NCI-H2081 treated with DMSO at 0.1 percent for 48 hours (cell line): ENCODE measurements around the gene RABAC1.
"Not testable (repeated sequence)": the region's sequence is repeated elsewhere in the genome, so short reads cannot be mapped to it uniquely, and the experiment has no call there.

Source experiments
- DNase-seq: peaks from one replicate; lab custom pipeline; 2025; lab: John Stamatoyannopoulos, UW

Gene RABAC1

GRCh38 chr19:41945135-41945766, 13.9 kb downstream of the RABAC1 start:
- DNase-seq, result no peak

DNA sequence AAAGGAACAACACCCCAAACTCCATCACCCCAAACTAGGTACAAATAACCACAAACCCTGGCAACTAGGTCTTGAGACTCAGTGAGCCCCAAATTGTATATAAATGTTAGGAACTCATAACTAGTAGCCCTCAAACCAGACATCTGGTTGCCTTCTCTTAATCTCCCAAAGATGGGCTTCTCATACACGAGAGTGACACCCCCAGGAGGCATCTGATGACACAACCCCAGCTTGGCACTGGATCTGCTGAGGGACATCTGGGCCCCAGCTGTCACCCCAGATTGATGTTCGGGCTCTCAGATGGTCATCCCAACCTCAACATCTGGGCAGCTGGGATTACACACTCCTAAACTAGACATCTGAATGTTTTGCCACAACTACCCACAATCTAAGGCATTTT, 14.8 kb downstream of the RABAC1 start:
- no peak for DNase-seq

DNA sequence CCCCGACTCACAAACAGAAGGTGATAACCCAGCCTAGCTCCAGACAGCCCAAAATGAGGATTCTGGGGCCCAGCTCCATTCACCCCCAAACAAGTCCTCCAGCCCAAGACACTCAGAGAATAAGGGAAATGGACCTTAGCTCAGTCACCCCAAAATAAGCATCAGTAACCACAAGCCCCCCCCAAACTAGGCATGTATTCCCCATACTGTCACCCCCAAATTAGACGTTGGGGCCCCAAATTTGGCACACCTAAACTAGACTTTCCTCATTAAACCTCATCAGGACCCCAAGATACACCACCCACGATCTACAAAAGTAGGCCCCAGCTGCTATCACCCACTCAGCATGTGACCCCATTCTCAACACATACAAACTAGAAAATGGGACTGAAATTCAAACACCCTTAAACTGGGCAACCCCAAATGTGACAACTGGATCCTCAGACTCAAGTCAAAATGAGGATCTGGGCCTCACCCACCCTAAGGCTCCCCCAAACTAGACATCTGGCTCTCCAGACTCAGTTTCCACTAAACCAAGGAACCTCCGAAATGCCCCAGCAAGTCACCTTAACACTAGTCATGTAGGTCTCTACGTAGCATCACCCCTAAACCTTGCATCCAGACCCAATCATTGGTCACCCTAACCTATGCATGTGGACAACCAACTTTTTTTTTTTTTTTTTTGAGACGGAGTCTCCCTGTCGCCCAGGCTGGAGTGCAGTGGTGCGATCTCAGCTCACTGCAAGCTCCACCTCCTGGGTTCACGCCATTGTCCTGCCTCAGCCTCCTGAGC, 17.5 kb downstream of the RABAC1 start:
- DNase-seq, result no peak

GRCh38 chr19:41940731-41941409, 18.3 kb downstream of the RABAC1 start:
- no peak for DNase-seq

DNA sequence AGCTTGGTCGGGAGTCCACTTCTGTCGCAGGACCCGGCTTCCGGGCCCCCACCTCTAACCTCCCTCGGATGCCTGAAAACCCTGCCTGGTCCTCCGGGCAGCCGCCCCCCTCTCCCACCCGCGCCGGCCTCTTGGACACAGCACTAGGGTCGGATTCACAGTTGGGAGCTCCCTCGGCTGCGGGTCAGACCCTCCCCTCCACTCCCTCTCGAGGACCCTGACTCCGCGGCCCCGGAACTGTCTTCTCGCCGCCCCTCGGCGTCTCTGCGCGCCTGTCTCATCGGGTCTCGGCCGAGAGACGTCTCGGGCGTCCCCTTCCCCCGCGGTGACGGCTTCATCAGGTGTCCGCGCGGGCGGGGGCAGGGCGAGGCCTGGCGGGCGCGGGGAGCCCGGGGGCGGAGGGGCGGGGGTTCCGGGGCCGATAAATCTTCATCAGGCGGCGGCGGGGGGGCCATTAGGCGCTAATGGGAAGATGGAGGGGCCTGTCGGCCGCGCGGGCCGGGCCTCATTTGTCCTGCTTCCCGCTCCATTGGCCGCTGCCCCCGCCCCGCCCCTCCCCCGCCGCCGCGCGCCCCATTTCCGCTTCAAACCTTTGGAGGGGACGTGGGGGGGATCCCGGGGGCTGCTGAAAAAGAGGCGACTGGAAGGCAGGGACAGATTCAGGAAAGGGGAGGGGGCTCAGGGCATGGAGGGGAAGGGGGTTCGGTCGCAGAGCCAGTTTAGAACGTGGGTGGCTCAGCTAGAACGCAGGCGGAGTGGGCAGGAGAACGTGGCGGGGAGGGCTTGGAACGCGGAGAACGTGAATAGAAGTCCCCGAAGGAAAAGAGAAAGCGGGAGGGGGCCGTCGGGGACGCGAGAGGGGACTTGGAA, 19.0 kb downstream of the RABAC1 start:
- DNase-seq, result no peak

- DNase-seq, result not testable (repeated sequence)
These were observed 19.9 kb downstream of the RABAC1 start for GRCh38 chr19:41939209-41939608.

DNA sequence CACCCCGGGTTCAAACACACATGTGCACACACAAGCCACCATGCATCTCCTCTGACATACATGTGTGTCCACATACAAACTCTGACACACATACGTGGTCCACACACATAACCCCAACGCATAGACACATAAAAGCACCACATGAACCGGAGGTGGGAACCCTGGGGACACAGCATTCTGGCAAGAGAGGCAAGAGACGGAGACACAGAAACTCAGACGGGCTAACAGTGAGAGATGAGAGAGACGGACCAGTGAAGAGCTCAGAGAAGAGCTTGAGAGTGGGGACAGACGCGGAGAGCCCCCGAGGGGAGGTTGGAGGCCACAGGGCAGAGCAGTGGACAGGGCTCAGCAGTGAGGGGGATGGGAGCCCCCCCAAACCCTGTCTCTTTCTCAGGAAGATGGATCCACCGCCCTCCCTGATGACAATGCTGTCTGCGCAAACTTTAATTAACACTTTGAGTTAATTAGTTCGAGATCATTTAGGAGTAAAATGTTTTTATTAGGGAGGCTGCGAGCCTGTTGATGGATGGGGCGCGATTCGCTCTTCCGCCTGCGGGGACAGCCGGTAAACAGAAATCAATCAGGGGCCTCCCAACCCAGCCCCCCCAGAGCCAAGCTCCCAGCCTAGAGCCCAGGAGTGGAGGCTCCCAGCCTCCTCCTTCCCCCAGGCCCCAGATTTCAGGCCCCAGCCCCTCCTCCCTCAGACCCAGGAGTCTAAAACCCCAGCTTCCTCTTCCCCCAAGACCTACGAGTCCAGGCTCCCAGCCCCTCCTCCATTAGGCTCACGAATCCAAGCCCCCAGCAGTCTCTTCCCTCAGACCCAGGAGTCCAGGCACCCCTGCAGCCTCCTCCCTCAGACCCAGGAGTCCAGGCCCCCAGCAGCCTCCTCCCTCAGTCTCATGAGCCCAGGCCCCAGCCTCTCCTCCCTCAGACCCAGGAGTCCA, 21.3 kb downstream of the RABAC1 start:
- no peak for DNase-seq

- no peak for DNase-seq
These were observed 22.2 kb downstream of the RABAC1 start for GRCh38 chr19:41936961-41937360.

GRCh38 chr19:41936416-41936850, 22.7 kb downstream of the RABAC1 start:
- DNase-seq, result no peak

- no peak for DNase-seq
These were observed 23.2 kb downstream of the RABAC1 start for GRCh38 chr19:41935760-41936415.

- DNase-seq, result no peak
These were observed 24.2 kb downstream of the RABAC1 start for GRCh38 chr19:41934849-41935374.

- no peak for DNase-seq
These were observed 25.3 kb downstream of the RABAC1 start for GRCh38 chr19:41933693-41934426.

- DNase-seq, result no peak
These were observed 26.3 kb downstream of the RABAC1 start for GRCh38 chr19:41932720-41933332.

GRCh38 chr19:41932259-41932719, 26.8 kb downstream of the RABAC1 start:
- DNase-seq, result no peak

- no peak for DNase-seq
These were observed 28.1 kb downstream of the RABAC1 start for GRCh38 chr19:41930926-41931592.

- no peak for DNase-seq
These were observed 28.8 kb downstream of the RABAC1 start for GRCh38 chr19:41930322-41930722.

- no peak for DNase-seq
These were observed 29.5 kb downstream of the RABAC1 start for GRCh38 chr19:41929536-41930071.
